ENCODE measurements around the gene RNF115.

Gene RNF115

GRCh38 chr1:145701306-145701862 lies 122.5 kb downstream of the RNF115 start:
- DNase-seq: no peak

DNA sequence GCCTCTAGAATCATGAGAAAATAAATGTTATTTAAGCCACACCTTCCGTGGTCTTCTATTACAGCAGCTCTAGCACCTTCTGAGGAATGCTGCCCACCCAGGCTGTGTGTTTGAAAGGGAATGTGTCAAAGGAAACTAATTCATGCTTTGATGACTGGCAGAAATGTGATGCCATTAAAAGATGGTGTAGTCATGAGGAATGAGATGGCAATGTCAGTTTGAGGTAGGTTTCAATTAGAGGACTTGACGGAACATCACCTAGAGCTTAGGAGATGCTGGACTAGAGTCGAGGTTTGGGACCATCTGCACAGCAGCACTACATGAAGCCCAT lies 127.3 kb downstream of the RNF115 start:
- DNase-seq: no peak

- DNase-seq: no peak
Measured at GRCh38 chr1:145695821-145696629, 127.9 kb downstream of the RNF115 start.

DNA sequence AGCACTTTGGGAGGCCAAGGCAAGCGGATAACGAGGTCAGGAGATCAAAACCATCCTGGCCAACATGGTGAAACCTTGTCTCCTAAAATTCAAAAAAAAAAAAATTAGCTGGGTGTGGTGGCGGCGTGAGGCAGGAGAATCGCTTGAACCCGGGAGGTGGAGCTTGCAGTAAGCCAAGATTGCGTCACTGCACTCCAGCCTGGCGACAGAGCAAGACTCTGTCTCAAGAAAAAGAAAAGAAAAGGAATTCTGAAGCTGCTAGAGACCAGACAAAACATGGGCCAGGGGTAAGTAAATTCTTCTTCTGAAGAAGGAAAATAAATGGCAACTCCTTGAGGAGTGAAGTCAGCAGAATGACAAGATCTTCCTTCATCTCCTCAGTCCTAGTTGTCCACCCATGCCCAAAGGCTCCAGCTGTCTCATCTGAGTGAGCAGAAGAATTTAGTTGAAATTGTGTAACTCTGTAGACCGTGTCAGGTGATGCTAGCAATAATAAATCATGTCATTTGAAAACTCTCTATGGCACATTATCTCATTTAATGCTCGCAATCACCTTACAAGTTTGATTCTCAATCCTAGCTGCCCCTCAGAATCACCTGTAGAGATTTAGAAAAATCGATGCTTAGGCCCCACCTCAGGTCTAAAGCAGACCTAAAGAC lies 131.0 kb downstream of the RNF115 start:
- DNase-seq: no peak

- peak; percentile 86 for DNase-seq
Measured at GRCh38 chr1:145690587-145691558, 133.0 kb downstream of the RNF115 start.

DNA sequence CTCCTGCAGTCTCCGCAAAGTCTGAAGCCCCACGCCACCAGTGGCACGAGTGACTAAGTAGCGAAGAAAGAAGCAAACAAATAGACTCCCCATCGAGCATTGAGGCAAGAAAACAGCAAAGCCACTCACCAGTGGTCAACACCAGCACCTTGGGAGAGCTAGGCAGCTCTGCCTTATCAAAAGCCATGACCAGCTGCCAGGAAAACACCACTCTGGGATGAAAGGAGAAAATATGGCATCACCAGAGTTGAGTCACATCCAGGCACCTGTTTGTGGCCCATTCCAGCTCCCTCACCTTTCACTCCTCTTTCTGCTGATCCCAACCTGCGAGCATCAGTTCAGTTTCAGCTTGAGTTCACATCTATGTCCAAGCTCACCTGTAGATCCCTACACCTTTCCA lies 134.0 kb downstream of the RNF115 start:
- no peak for DNase-seq

DNA sequence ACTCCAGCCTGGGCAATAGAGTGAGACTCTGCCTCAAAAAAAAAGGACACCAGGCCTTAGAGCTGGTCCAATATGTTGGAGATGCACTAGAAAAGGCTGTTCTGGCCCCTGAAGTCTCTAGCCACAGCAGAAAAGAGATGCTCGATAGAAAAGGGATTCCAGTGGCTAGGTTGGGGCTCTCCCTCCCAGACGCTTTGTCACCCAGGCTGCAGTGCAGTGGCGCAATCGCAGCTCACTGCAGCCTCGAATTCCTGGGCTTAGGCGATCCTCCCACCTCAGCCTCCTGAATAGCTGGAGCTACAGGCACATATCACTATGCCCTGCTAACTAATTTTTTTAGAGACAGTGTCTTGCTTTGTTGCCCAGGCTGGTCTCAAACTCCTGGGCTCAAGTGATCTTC lies 135.0 kb downstream of the RNF115 start:
- no peak for DNase-seq

Data from fibroblast of skin of scalp (primary cell).